Measurements from ENCODE around the gene FEV.

FEV gene

DNA sequence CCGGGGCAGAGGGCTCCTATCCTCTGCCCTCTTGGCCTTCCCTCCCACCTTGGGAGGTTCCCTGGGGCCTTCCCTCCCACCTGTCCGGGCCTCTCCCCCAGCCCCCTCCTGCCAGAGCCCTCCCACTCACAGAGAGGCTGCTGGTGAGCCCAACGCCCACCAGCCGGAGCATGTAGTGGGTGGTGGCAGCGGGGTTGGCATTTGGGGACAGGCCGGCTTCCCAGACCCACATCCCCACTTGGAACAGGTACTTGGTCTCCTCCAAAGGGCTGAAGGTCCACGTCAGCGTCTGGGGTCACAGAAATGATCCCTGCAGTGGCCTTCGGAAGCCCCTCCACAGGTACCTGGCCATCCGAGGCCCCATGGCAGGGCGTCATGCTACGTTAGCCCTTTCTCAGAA lies 37.1 kb upstream of the FEV start:
- Histone ChIP-seq H3K79me2 (no peaks in the 10 kb centered on the region), H2AFZ (no peak overlapping the region), H3K4me1 (no peaks in the 10 kb centered on the region), H3K36me3 (ENCODE audit: control insufficient read depth, insufficient read depth, low read length) (no peaks in the 10 kb centered on the region), H3K27ac (no peak overlapping the region), H3K9ac (no peak overlapping the region), H3K4me3 (ENCODE audit: low read depth, low read length) (no peak overlapping the region), H3K4me2 (ENCODE audit: low read length) (no peak overlapping the region), H3K9me3 (ENCODE audit: control insufficient read depth, low read length) (no peaks in the 10 kb centered on the region), H3K27me3 (ENCODE audit: control insufficient read depth, insufficient read depth, low read length) (no peaks in the 10 kb centered on the region)
- TF ChIP-seq CTCF (IDR thresholded peaks at IDR 0.05), result no peak

GRCh38 chr2:219021591-219021990 lies 36.6 kb upstream of the FEV start:
- no peaks in the 10 kb centered on the region for H3K36me3 ChIP-seq (ENCODE audit: control insufficient read depth, insufficient read depth, low read length)
- no peak overlapping the region for H3K4me2 ChIP-seq (ENCODE audit: low read length)
- H3K4me3 ChIP-seq (ENCODE audit: low read depth, low read length), result no peak overlapping the region
- no peak for TF ChIP-seq CTCF (IDR thresholded peaks at IDR 0.05)
- no peaks in the 10 kb centered on the region for H3K4me1 ChIP-seq
- H3K27ac ChIP-seq, result no peak overlapping the region
- H3K79me2 ChIP-seq, result no peaks in the 10 kb centered on the region
- no peaks in the 10 kb centered on the region for H3K9me3 ChIP-seq (ENCODE audit: control insufficient read depth, low read length)
- no peak overlapping the region for H3K9ac ChIP-seq
- H3K27me3 ChIP-seq (ENCODE audit: control insufficient read depth, insufficient read depth, low read length), result no peaks in the 10 kb centered on the region
- no peak overlapping the region for H2AFZ ChIP-seq

DNA sequence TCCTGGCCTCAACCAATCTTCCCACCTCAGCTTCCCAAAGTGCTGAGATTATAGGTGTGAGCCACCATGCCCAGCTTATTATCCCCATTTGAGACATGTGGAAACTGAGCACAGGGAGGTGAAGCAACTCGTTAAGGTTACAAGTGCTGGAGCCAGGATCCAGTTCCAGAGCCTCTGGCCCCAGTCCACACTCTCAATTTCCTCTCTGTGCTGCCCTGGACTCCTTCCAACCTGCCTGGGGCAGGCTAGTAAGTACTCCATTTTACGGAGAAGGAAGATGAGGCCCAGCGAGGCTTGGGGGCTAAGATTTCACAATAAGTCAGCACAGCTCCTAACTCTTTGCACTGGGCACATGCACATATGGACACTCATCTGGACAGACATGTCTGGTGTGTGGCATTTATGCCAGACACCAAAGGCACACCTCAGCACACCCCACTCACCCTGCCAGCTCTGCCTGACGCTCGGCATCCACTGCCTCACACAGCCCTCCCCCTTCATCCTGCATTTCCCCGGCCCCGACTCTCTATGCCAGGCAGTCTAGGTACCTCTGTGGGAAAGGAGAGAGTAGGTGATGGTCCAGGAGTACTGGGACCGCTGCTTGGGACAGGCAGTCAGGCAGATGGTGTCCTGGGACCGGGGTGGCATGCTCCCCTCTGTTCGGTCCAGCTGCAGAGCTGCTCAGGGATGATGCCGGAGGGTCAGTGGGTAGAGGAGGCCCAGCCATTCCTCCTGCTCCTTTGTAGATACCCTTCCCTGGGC lies 35.8 kb upstream of the FEV start:
- Histone ChIP-seq H3K27me3 (ENCODE audit: control insufficient read depth, insufficient read depth, low read length) (no peaks in the 10 kb centered on the region), H3K9ac (no peak overlapping the region)

DNA sequence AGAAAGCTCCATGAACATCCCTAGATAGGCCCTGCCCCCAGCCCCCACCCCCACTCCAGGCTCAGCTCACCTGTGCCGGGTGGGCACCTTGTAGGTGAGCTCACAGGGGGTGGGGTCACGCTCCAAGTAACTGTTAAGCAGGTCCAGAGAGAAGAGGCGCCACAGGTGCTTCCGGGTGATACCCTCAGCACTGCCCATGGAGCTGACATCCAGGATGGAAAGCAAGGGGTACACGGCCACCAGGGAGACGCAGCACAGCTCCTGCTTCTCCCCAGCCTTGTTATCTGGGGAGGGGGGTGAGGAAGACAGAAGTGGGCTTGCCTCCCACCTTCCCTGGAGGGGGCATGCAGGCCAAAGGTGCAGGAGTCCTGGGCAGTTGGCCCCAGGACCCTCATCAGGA lies 34.5 kb upstream of the FEV start:
- H3K4me2 ChIP-seq (ENCODE audit: low read length), result no peak overlapping the region
- no peaks in the 10 kb centered on the region for H3K4me1 ChIP-seq
- TF ChIP-seq CTCF (IDR thresholded peaks at IDR 0.05), result no peak
- H3K9me3 ChIP-seq (ENCODE audit: control insufficient read depth, low read length), result no peaks in the 10 kb centered on the region
- no peak overlapping the region for H3K4me3 ChIP-seq (ENCODE audit: low read depth, low read length)
- H2AFZ ChIP-seq, result no peak overlapping the region
- no peak overlapping the region for H3K27ac ChIP-seq
- H3K27me3 ChIP-seq (ENCODE audit: control insufficient read depth, insufficient read depth, low read length), result no peaks in the 10 kb centered on the region
- H3K36me3 ChIP-seq (ENCODE audit: control insufficient read depth, insufficient read depth, low read length), result no peaks in the 10 kb centered on the region
- no peak overlapping the region for H3K9ac ChIP-seq
- H3K79me2 ChIP-seq, result no peaks in the 10 kb centered on the region

More for the DNA sequence above, 35.8 kb upstream of the FEV start:
- Histone ChIP-seq H3K79me2 (no peaks in the 10 kb centered on the region), H3K36me3 (ENCODE audit: control insufficient read depth, insufficient read depth, low read length) (no peaks in the 10 kb centered on the region), H2AFZ (no peak overlapping the region), H3K27ac (no peak overlapping the region), H3K4me1 (no peaks in the 10 kb centered on the region), H3K4me3 (ENCODE audit: low read depth, low read length) (no peak overlapping the region), H3K4me2 (ENCODE audit: low read length) (no peak overlapping the region), H3K9me3 (ENCODE audit: control insufficient read depth, low read length) (no peaks in the 10 kb centered on the region)
- no peak for TF ChIP-seq CTCF (IDR thresholded peaks at IDR 0.05)

GRCh38 chr2:219018726-219019125 lies 33.7 kb upstream of the FEV start:
- H3K9ac ChIP-seq, result no peak overlapping the region
- H3K9me3 ChIP-seq (ENCODE audit: control insufficient read depth, low read length), result no peaks in the 10 kb centered on the region
- H2AFZ ChIP-seq, result no peak overlapping the region
- H3K27me3 ChIP-seq (ENCODE audit: control insufficient read depth, insufficient read depth, low read length), result no peaks in the 10 kb centered on the region
- H3K36me3 ChIP-seq (ENCODE audit: control insufficient read depth, insufficient read depth, low read length), result no peaks in the 10 kb centered on the region
- no peak overlapping the region for H3K4me2 ChIP-seq (ENCODE audit: low read length)
- H3K27ac ChIP-seq, result no peak overlapping the region
- no peaks in the 10 kb centered on the region for H3K79me2 ChIP-seq
- H3K4me3 ChIP-seq (ENCODE audit: low read depth, low read length), result no peak overlapping the region
- no peak for TF ChIP-seq CTCF (IDR thresholded peaks at IDR 0.05)
- H3K4me1 ChIP-seq, result no peaks in the 10 kb centered on the region
